CD4-positive, alpha-beta T cell treated with Interferon alpha-2 for 1 hour (primary cell): ENCODE data around the gene EEIG1.

Experiments used
- DNase-seq, 2 donors: peaks; one replicate each; pipeline ENCODE4 v3.0.0-alpha.2; 2020 to 2022

The EEIG1 gene

DNA sequence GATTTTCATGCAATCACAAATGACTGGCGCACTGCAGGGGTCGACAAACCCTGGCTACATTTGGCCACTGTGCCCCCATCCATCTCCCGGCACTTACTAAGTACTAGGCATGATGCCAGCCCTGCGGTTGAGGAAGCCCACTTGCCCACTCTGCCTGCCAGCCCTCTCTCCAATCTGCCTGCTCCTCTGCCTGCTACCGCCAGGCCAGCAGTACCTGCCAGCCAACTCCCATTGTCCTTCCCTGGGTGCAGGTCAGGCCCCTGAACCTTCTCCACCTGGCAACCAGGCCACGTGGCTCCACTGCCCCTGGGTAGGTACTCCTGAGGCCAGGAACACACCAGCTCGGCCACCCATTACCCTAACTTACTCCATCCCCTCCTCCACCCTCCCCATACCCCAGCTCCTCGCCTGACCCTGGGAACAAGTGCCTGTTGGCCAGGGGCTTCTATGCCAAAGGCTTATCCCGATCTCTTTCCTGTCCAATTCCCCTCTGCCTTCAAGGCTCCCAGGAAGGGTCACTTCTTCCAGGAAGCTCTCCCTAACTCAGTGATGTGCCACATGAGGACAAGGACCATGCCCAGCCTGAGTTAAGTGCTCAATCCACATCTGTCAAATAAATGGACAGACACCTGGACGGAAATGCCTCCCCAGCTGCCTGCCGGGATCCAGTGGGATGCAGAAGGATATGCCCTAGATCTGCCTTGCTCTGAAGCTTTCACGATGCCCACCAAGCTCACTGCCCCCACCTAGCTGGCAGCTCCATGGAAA lies 6.6 kb downstream of the EEIG1 start:
- DNase-seq: no peak

DNA sequence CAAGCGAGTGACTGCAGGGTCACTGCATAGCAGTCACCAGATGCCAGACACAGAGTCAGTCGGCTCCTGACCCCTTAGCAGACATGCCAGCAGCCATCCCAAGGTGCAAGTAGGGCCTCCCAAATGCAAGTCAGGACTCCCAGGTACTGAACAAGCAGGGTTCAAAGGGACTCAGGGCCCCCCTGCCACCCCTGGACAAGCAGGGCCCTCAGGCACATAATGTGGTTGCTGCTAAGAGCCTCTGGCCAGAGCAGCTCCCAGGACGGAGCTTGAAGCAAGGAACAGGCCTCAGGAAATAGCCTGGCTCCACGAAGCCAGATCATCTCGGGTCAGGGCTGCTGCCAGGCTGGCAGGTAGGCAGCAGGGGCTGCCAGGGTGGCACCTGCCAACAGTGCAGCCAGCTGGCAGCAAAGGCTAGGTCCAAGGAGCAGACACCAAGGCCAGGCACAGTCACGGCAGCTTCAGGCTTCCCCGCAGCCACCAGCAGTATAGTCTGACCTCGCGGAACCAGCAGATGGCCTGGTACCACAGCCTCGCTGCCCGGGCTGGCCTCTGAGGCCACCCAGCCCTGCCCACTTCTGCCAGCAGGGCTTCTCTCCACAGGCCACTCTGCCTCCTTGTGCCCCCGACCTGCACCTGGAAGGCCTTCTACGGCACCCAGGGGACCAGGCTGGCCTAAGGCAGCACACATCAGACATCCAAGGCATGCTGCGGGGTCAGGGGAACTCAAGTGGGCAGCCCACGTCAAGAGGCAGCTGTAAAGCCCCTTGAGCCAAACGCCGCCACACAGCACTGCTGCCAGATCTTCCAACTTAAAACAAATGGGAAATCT lies 7.4 kb downstream of the EEIG1 start:
- DNase-seq: no peak

DNA sequence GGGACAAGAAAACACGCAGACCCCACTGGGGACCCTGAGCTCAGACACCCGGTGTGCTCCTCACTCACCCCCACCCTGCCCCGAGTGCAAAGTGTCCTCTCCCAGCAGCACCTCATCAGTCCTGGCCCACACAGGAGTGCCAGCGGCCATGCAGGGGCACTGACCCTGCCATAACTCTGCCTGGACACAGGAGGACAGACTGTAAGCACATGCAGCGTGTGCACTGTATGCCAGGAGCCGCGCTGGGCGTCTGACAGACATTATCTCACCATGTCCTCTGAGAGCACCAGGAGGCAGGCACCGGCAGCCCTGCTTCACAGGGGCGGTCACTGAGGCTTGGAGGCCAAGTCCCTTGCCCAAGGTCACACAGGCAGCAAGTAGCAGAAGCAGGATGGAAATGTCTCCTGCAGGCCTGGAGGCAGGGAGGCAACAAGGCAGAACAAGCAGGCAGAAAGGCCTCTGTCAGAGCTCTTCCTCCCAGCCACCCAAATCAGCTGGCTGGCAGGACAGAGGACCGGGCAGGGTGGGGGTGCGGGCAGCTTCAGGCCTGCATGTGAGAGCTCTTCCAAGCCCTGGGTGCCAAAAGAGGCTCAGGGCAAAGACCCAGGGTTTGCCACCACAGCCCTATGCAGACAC lies 8.4 kb downstream of the EEIG1 start:
- DNase-seq: no peak

DNA sequence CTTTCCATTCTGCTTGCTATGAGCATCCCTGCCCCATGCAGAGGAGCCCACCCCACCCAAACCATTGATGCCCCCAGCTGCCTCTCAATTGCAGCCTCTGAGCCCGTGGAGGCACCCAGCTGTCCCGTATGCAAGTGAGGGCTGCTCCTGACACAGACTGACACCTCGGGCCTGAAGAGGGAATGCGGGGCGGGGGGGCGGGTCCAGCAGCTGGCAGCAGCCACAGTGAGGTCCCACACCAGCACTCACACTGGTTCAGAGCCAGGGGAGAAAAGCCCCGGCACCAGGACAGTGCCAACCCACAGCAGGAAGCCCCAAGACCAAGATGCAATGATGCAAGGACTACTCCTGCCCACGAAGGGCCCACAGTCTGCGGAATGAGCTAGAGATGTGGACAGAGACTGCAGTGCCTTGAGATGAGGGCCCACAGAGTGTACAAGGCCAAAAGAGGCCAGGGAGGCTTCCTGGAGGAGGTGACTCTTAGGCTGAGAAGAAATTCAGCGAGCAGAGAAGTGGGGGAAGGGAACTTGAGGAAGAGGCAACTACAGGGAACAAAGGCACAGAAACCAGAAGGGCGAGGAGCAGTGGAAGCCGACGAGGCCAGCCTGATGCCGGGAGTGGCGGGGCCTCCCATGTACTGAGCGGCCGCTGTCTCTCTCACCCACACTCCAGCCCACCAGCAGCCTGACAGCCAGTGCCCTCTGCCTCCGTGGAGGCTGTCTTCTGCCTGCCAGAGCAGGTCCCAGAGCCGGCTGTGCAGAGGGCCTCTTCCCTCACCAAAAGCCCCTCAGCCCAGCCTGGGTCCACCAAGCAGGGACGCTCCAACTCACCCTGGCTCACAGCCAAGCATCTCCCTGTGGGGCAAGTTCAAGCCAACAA lies 9.2 kb downstream of the EEIG1 start:
- peak in 1 of 2 donors; percentile 46 for DNase-seq

DNA sequence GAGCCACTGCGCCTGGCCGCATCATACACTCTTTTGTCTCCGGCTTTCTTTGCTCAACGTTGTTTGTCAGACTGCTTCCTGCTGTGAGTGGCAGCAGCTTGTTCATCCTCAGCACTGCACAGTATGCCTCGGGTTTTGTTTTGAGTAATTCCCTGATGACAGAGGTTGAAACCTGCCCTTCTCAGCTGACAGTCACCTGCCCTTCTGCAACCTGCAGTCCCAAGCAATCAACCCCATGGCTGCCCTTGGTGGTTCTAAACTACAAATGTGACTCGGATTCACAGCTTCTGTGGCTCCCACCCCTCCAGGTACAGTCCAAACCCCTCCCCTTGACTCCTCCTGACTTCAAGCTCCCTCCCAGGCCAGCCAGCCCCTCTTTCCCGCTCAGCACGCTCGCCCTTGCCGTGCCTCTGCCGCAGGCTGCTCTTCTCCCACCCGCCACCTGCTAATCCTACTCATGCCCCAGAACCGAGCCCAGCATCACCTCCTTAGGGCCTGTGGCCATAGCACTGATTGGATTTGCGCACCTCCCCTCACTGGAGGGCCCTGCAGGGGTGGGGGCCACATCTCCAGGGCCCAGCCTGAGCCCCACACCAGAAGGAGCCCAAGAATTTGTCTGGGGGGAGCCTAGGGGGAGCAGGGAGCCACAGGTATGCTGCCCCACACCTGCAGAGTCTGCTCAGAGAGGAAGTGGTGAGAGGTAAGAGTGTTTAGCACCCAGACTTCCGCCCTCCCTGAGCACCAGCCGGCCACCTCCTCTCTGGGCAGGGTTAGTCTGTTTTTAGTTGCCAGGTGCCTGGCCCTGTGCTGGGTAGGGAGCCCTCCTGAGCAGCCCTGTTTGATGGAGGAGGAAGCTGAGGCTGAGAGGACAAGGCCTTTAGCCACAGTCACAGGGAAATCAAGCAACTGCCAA lies 10.1 kb downstream of the EEIG1 start:
- DNase-seq: peak; percentile 52 to 72

DNA sequence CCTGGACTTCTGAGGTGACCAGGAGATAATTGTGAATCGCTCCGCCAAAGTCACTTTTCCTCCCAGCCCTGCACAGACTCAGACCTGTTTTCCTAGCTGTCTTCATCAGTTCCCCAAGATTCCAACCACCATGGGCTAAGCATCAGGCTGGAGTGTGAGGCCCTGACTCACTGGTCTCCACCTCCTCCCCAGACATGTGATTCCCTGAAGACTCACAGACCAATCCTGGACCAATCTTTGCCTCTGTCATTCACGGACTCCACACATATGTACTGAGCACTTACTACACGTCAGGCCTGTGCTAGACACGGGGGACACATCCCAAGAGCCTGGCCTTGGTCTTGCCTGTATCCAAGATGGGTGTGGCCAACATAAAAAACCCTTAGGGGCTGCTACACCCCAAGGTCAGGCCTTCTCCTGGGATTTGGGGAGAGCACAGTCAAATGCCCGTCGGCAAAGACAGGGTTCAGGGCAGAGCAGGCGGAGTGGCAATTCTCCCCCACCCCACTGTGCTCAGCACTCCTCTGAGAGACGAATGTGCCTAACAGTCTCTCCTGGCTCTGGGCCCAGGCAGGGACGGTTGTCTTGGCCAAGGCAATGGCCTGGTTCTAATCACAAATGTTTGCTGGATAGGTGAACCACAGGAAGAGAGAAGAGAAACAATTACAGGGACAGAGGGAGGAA lies 11.9 kb downstream of the EEIG1 start:
- no peak for DNase-seq

DNA sequence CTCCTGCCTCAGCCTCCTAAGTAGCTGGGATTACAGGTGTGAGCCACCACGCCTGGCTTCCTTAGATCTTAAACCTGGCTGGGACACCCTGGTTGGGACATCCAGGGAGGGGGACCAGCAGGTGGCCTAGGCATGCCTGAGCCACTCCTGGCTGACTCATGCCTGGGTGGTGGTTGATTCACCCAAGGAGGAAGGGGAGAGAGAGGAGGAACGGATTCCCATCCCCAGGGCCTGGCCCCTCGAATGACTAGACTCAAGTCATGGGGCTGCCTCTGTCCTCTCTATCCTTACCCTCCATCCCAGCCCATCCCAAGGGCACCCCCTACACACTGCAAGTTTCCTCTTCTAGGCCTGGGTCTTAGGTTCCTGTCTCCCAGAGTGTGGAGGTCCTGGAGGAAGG lies 12.7 kb downstream of the EEIG1 start:
- DNase-seq: no peak

DNA sequence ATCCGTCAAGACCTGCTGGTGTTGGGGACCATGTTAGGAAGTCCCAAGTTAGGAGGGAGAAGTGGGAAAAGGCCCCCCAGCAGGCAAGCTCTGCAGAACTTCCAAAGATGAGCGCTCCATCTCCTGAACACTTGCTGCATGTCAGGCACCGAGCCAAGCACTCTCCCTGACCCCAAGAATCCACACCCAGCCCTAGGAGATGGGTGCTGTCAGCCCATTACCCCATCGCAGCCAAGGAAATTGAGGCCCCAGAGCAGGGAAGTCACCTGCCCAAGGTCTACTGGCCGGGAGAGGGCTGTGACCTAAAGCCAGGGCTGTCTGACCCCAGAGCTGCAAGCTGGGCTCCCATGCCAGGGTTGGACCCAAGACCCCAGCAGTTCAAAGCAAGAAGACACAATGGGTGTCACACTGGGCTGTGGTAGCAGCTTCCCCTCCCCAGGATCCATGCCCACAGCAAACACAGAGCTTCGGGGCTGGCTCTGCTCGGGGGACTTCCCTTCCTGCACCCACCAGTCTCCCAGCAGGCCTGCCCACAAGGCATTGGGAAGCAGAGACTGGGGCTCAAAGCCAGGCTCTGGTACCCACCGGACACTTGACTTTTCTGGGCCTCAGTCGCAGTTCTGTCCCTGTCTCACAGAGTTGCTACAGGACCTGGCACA lies 13.5 kb downstream of the EEIG1 start:
- no peak for DNase-seq

DNA sequence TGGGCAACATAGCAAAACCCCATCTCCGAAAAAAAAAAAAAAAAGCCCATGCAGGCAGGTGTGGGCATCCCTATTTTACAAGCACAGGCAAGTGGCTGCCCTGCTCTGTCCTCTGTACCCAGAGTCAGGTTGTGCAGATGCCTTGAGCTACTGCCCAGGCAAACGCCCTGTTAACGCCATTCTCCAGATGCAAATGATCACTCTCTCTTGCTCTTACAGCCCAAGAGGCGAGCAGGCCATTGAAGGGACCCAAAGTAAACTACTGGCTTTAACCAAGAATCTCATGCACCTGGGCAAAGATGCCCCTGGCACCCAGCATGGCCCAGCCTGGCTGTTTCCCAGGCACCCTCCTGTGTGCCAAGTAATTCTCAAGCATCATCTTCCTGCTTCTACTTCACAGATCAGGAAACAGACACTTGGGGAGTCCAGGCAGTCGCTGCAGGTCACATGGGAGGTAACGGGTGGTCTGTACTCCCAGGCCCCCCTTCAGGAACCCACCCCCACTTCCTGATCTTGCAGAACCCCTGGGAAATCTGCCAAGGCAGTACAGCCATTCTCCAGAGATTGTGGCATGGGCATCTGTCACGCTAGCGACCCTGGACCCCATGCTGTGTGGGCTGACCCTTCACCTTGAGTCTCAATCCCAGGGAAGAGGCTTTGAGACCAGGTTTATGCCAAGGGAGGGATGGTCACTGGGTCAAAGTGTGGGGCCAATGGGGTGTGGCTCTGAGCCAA lies 14.2 kb downstream of the EEIG1 start:
- no peak for DNase-seq

DNA sequence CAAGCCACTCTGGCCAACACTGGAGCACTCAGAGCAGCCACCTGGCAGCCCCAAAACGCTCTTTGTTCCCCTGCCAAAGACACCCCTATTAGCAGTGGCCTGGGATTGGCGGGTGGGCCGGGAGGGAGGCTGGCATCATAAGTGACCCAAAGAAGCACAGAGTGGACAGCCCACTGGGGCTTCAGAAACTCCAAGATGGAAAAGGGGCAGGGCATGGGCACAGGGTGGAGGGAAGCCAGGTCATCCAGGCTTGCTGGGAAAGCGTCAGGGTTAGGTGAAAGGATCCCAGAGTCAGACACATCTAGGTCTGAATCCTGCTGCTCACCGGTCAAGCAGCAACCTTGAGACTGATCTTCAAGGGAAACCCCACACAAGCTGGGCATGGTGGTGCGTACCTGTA lies 14.8 kb downstream of the EEIG1 start:
- DNase-seq: no peak

DNA sequence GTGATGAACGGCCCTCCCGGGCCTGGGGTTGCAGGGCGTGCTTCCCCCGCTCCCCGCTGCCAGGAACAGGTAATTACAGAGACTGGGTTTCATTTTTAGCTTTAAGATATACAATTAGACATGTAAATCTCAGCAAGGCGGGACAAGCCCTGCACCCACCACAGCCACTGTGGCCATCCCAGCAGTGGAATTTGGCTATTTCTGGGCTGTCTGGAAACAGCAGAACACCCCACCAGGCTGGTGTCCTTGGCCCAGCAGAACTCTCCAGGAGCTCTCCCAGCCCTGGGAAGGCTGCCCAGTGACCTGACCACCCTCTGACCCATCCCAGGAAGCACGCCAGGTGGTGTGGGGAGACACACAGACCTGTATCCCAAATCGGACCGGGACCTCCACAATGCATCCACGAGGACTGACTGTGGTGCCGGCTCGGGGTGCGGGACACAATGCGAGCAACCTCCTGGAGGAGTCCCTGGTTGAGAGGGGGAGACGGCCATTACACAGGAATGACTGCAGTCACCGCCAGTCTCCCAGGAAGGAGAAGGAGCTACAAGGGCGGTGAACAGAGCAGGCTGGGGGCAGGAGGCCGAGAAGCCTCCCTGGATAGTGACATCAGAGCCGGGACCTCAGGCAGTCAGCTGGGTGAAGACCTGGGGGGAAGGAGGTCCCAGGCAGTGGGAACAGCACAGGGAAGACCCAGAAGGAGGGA lies 17.3 kb downstream of the EEIG1 start:
- DNase-seq: no peak

DNA sequence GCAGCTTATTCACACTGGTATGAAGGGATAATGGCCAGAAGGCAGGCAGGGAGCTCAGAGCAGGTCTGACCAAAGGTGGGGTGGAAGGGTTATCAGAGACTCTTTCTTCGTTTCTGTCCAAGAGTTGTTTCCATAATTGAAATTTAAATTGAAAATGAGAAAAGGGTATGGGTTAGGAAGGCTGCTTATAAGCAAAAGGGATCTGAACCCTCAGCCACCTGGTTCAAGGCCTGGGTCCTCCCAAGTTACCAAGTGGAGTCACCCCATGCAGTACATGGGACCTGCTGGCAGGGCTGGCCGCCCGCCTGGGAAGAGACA lies 17.8 kb downstream of the EEIG1 start:
- no peak for DNase-seq

DNA sequence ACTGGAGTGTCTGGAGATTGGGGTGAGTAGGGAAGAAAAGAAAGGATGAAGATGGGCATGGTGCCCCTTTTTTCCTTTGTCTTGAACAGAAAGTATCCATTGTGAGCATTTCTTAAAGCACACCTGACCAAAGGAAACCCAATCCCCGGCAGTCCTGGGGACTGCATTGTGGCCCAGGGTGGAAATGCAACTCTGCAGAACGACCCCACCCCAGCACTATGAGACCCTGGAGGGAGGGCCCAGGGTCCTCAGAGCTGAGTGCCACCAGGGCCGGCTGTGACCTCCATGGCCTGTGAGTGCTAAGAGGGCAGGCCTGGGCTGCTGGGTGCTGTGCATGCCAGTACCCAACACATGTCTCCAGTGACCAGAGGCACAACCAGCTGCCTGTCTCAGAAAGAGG lies 18.5 kb downstream of the EEIG1 start:
- DNase-seq: no peak

DNA sequence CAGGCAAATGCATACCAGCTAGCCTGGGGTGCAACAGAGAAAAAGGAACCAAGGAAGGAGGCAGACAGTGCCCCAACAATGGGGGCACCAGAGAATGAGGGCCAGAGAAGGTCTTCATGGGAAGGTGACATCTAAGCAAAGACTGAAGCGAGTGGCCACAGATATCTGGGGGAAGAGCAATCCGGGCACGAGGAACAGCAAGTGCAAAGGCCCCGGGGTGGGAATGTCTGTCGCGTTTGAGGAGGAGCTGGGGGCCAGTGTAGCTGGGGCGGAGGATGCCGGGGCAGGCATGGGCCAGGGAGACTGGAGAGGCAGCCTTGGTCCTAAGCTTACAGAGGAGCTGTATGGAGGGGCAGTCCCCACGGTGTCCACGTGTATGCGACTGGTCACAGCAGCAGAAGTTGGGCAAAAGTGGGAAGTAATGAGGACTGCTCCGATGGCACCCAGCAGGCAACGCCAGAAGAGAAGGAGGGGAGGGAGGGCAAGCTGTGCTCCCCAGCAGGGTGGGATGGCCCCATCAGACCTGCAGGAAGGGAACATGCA lies 19.1 kb downstream of the EEIG1 start:
- no peak for DNase-seq

DNA sequence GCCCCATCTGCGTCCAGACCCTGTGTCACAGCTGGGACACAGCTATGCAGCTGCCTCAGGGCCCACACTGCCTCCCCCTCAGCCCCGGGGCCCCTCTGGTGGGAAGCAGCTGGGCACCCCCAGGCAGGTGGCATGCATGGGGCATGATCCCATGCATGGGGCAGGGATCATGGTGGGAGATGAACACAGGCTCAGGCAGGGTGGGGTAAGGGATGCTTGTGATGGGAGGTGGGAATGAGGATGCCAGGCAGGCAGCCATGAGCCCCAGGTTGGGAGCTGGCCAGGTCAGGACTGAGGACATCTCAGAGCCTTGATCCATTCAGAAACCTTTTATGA lies 19.7 kb downstream of the EEIG1 start:
- no peak for DNase-seq

DNA sequence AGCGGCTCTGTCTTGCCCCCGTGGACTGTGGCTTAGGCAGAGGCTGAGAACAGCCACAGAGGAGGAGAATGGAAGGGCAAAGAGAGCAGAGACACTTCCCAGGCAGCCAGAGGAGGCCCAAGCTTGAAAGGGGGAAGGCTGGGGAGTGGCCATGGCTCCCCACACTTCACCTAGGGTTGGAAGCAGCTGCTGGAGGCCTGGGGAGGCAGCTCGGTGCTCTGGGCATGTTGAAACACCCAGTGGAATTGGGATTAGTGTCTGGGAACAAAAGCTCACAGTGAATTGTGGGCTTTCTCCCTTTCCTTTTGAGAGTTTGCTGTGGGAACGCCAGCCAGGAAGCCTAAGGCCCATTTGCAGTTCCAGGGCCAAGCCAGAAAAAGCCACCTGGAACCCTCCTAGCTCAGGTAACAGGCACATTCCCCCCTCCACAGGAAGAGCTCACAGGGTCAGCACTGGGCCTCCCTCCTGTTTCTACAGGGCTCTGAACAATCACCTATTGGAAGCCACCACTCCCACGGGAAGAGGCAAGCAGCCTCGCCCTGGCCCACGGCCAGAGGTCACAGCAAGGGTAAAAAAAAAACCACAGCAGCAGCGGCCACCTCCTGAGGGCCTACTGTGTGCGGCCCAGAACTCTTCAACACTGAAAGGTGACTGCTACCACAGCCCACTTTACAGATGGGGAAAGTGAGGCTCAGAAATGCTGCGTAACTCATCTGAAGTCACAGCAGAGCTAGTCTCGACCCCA lies 20.2 kb downstream of the EEIG1 start:
- DNase-seq: no peak

DNA sequence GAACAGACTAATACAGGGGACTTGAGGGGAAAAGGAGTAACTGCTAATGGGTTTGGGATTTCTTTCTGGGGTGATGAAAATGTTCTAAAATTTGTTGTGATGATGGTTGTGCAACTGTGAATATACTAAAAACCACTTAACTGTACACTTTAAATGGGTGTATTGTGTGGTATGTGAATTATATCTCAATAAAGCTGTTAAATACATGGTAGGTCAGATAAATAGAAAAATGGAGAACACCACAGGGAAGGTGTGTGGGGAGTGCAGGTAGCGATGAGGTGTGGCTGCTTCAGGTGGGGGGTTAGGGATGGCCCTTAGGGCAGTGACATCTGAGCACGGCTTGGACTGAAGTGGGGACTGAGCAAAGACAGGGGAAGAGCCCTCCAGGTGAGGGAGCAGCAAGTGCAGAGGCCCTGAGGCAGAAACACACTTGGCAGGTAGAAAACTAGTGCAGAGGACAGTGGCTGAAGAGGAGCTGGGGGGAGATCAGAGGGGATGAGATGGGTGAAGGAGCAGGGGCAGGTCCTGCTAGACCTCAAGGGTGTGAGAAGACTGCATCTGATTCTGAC lies 20.9 kb downstream of the EEIG1 start:
- DNase-seq: no peak

DNA sequence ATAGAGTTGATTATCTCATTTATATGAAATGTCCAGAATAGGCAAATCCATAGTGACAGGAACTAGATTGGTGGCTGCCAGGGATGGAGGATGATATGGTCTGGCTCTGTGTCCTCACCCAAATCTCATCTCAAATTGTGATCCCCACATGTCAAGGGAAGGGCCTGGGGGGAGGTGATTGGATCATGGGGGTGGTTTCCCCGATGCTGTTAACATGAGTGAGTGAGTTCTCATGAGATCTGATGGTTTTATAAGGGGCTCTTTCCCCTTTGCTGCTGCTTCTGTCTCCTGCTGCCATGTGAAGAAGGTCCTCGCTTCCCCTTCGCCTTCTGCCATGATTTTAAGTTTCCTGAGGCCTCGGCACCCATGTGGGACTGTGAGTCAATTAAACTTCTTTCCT lies 21.4 kb downstream of the EEIG1 start:
- no peak for DNase-seq
